Measurements from ENCODE around the gene TLK2. TPM values are rescaled to one million over a fixed set of nuclear protein-coding genes. Genes with fewer than 3 reads are reported as not detected.

TLK2 gene
- total RNA-seq, 2 experiments from 2014 or later = 24.8 to 26.8 TPM

DNA sequence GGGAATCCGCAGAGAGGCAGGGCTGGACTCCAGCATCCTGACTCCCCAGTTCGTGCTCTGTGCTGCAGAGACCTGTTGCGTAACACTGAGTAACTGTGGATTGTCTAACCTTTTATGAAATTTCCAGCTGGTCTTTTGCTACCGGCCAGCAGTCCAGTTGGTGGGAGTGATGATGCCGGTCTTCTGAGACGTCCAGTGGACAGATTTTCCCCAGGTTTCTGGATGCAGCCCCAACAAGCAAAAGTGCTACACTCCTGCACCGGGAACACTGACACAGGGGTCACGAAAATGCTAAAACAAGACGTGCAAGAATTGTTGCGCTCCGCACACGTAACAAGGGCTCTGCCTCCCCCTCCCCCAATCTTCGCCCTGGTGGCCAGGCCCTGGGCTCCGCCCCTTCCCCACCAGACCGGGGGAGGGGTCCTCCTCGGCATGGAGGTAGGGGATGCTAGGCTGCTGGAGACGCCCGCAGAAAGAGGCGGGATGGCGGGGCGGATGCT lies 148.1 kb downstream of the TLK2 start:
- H3K9me3 Mint-ChIP-seq = no peaks in the 10 kb centered on the region
- POLR2A ChIA-PET = interaction anchor here (1.4 to 1.5 kb wide), 2 partner anchors 11 to 27 kb away, joined by 3 to 5 read pairs; no protein-coding TSS in a partner anchor
- H3K27me3 Mint-ChIP-seq = peaks cover 11% of the 10 kb centered on the region
- TF ChIP-seq, protein P1, sequence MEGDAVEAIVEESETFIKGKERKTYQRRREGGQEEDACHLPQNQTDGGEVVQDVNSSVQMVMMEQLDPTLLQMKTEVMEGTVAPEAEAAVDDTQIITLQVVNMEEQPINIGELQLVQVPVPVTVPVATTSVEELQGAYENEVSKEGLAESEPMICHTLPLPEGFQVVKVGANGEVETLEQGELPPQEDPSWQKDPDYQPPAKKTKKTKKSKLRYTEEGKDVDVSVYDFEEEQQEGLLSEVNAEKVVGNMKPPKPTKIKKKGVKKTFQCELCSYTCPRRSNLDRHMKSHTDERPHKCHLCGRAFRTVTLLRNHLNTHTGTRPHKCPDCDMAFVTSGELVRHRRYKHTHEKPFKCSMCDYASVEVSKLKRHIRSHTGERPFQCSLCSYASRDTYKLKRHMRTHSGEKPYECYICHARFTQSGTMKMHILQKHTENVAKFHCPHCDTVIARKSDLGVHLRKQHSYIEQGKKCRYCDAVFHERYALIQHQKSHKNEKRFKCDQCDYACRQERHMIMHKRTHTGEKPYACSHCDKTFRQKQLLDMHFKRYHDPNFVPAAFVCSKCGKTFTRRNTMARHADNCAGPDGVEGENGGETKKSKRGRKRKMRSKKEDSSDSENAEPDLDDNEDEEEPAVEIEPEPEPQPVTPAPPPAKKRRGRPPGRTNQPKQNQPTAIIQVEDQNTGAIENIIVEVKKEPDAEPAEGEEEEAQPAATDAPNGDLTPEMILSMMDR (IDR thresholded peaks at IDR 0.05) = no peak
- ATAC-seq (peak; percentile 6), DNase-seq (peak; percentile 19)
- no peak overlapping the region for H3K27ac Mint-ChIP-seq
- CTCF ChIA-PET = no interaction called here
- H3K4me1 Mint-ChIP-seq (ENCODE audit: low read depth) = peaks cover 10% of the 10 kb centered on the region
- peaks cover 2% of the 10 kb centered on the region for H3K36me3 Mint-ChIP-seq (ENCODE audit: low read depth)
- H3K4me3 Mint-ChIP-seq = peak overlapping the region; percentile 84
- intact Hi-C loops (cut with micrococcal nuclease) = no loop called here

DNA sequence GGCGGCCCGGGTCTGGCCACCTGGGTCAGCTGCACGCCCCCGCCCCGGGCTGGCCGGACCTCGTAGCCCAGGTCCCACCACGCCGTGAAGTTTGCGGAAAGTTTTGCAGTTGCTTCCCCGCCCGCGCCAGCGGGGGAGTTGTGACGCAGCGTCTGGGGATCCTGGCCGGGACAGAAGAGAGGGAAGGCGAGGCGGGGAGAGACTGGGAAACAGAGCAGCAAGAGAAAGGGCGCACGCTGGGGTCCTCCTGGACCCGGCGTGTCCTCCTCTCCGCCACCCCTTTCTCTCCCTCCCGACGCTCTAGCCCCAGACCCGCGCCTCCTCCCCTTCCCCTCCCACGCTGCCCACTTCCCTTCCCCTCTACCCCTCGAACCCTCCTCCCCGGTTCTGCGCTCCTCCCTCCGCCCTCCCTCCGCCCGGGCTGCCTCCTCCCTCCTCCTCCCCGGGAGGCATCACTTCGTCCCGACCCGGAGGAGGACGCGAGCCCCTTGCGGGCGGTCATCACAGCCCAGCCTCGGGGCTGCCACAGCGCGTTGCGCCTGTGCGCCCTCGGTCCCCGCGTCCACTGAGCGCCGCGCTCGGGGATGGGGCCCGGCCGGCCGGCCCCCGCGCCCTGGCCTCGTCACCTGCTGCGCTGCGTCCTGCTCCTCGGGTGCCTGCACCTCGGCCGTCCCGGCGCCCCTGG lies 148.7 kb downstream of the TLK2 start, which contains the start of gene MRC2:
TSS of gene MRC2 (plus strand) at position 452 of the 685 bp plus-strand sequence. CDS start at position 585, 133 bp downstream.
- DNase-seq (peak; percentile 62), ATAC-seq (peak; percentile 64)
- peak within 1 kb of the TSS; percentile 83 for H3K27ac Mint-ChIP-seq
- CTCF ChIA-PET = no interaction called here
- peaks cover 2% of the 10 kb centered on the region for H3K36me3 Mint-ChIP-seq (ENCODE audit: low read depth)
- POLR2A ChIA-PET = interaction anchor here (1.4 kb wide), 1 partner anchor 10 kb away, joined by 3 read pairs; no protein-coding TSS in a partner anchor
- TF ChIP-seq, protein P1 (IDR thresholded peaks at IDR 0.05) = no peak
- H3K27me3 Mint-ChIP-seq = peaks cover 11% of the 10 kb centered on the region
- intact Hi-C loops (cut with micrococcal nuclease) = no loop called here
- H3K4me3 Mint-ChIP-seq = peak within 1 kb of the TSS; percentile 84
- H3K9me3 Mint-ChIP-seq = no peaks in the 10 kb centered on the region
- H3K4me1 Mint-ChIP-seq (ENCODE audit: low read depth) = peaks cover 10% of the 10 kb centered on the region

DNA sequence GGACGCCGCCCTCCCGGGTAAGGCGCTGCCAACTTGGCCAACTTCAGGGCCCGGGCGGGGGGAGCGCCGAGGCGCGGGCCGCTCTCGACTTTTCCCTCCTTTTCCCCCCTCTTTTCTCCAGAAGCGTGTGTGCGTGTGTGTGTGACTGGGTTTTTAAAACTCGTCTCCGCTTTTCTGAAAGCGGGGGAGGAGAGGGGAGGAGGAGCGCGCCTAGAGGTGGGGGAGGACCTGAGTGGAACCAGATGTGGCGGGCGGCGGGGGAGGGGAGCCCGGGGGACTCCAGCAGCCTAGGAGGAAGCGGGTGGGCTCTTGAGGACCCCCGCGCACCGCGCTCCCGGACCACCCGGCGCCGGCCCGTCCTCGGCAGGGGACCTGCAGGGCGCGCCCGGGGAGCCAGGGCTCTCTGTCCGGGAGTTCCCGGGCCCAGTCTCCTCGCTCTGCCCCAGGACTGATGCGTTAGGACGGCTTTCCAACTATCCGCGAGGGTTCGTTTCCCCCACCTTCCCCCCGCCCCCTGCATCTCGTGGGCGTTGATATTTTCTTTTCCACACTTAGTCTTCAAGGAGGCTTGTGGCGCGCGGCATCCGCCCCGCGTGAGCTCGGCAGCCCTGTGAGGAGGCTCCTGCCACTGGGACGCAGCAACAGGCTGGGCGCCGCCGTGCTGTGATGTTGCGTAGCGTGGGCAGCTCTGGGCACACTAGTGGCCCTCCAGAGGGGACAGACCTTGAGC lies 149.4 kb downstream of the TLK2 start:
- CTCF ChIA-PET = interaction anchor here (0.6 kb wide), 1 partner anchor 81 kb away, joined by 3 read pairs; no protein-coding TSS in a partner anchor
- Mint-ChIP-seq H3K4me3 (peak overlapping the region; percentile 84), H3K36me3 (ENCODE audit: low read depth) (no peaks in the 10 kb centered on the region), H3K27ac (peak overlapping the region; percentile 83), H3K9me3 (no peaks in the 10 kb centered on the region), H3K4me1 (ENCODE audit: low read depth) (peaks cover 10% of the 10 kb centered on the region), H3K27me3 (peaks cover 11% of the 10 kb centered on the region)
- DNase-seq (peak; percentile 62), ATAC-seq (peak; percentile 48)
- intact Hi-C loops (cut with micrococcal nuclease) = no loop called here
- TF ChIP-seq, protein P1 (IDR thresholded peaks at IDR 0.05) = no peak
- POLR2A ChIA-PET = no interaction called here

DNA sequence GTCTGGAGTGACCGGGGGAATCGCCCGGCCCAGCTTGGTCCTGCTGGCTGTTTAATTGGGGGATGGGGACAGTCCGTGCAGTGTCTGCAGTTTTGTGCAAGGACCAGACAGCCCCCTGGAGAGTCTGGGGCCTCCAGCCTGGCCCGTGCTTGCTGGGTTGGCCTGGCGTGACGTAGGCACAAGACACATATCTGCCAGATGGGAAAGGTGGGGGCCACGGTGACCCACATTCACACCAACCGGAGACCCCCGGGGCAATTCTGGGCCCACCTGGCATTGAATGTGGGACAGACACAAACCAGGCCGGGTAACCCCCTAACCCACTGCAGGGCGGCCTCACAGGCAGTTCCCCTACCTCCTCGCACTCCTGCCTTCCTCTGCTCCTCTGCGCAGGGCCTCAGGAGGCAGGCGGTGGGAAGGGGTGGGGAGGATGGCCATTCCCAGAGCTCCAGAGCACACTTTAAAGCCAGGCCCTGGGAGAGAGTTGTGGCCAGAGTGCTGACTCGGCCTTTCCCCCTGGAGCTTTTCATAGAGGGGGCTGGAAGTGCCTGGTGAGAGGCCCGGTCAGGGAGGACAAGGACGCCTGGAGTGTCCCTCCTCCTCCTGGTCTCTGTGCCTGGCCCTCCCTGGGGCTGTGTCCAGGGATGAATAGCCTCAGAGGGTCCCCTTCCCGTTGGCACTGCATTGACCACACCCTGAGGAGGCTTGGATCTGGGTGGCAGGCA lies 150.4 kb downstream of the TLK2 start:
- ATAC-seq (no peak), DNase-seq (peak; percentile 12)
- peaks cover 10% of the 10 kb centered on the region for H3K4me1 Mint-ChIP-seq (ENCODE audit: low read depth)
- H3K36me3 Mint-ChIP-seq (ENCODE audit: low read depth) = no peaks in the 10 kb centered on the region
- peak overlapping the region; percentile 84 for H3K4me3 Mint-ChIP-seq
- intact Hi-C loops (cut with micrococcal nuclease) = no loop called here
- ChIA-PET POLR2A (interaction anchor here (1.4 kb wide), 1 partner anchor 8 kb away, joined by 3 read pairs; no protein-coding TSS in a partner anchor), CTCF (interaction anchor here (0.6 kb wide), 1 partner anchor 797 kb away, joined by 3 read pairs; no protein-coding TSS in a partner anchor)
- H3K27me3 Mint-ChIP-seq = peaks cover 11% of the 10 kb centered on the region
- no peaks in the 10 kb centered on the region for H3K9me3 Mint-ChIP-seq
- H3K27ac Mint-ChIP-seq = peak overlapping the region; percentile 83
- TF ChIP-seq, protein P1 (IDR thresholded peaks at IDR 0.05) = no peak
